Liver (tissue), 9 donors: Measurements from ENCODE around the gene TRIM38. TPM values are rescaled to one million over a fixed set of nuclear protein-coding genes. Genes with fewer than 3 reads are reported as not detected.
A peak's percentile ranks its signal among the peaks of the same experiment; 100 is the strongest.
"Not testable (repeated sequence)": the region's sequence is repeated elsewhere in the genome, so short reads cannot be mapped to it uniquely, and the experiment has no call there.

ENCODE experiments used
- DNase-seq: peaks from one replicate; pipeline ENCODE4 v3.0.0-alpha.2; 2017; ENCODE audit warnings: low spot score
- H3K27ac ChIP-seq, 2 donors: one replicate each; pipeline ENCODE4 v1.7.0; 2013; ENCODE audit warnings: inconsistent platforms in 2 of 2, low read length in 2 of 2, control low read depth in 1 of 2, low read depth in 1 of 2, mild to moderate bottlenecking in 1 of 2
- H3K27me3 ChIP-seq, 4 donors: one replicate each; pipeline versions ENCODE4 v1.6.1 to v1.7.0; 2013; ENCODE audit warnings: low read length in 3 of 4, inconsistent platforms in 1 of 4, mild to moderate bottlenecking in 1 of 4, moderate library complexity in 1 of 4; ENCODE audit not compliant: control insufficient read depth in 4 of 4, insufficient read depth in 4 of 4
- H3K36me3 ChIP-seq, 4 donors: one replicate each; pipeline versions ENCODE4 v1.6.1 to v1.7.0; 2013; ENCODE audit warnings: low read length in 3 of 4, mild to moderate bottlenecking in 3 of 4, low read depth in 1 of 4, moderate library complexity in 1 of 4; ENCODE audit not compliant: control insufficient read depth in 4 of 4, insufficient read depth in 3 of 4
- H3K4me1 ChIP-seq, 4 donors: one replicate each; pipeline versions ENCODE4 v1.6.1 to v1.7.0; 2013; ENCODE audit warnings: low read length in 3 of 4, mild to moderate bottlenecking in 3 of 4, moderate library complexity in 1 of 4; ENCODE audit not compliant: control insufficient read depth in 4 of 4, insufficient read depth in 4 of 4
- H3K4me3 ChIP-seq, 3 donors: one replicate each; pipeline versions ENCODE4 v1.6.1 to v1.7.0; 2013; ENCODE audit warnings: low read length in 3 of 3, control low read depth in 1 of 3, low read depth in 1 of 3, mild to moderate bottlenecking in 1 of 3
- H3K9ac ChIP-seq, 2 donors: one replicate each; pipeline ENCODE4 v1.7.0; 2013; ENCODE audit warnings: low read length in 2 of 2, mild to moderate bottlenecking in 2 of 2, moderate library complexity in 2 of 2, control low read depth in 1 of 2, low read depth in 1 of 2
- H3K9me3 ChIP-seq, 4 donors: one replicate each; pipeline versions ENCODE4 v1.6.1 to v1.7.0; 2013; ENCODE audit warnings: low read length in 3 of 4; ENCODE audit not compliant: control insufficient read depth in 4 of 4
- ATF3 ChIP-seq: IDR thresholded peaks from 2 replicates; pipeline ENCODE4 v1.6.1; 2016; ENCODE audit warnings: antibody characterized with exemption
- CTCF ChIP-seq: fragments of 150-350 bp; IDR thresholded peaks from 2 replicates; pipeline ENCODE4 v1.5.1; 2017; ENCODE audit warnings: improper control_type of control experiment, low read depth, low read length; ENCODE audit not compliant: missing input control
- EGR1 ChIP-seq, 2 donors: IDR thresholded peaks; 2 replicates each; pipeline ENCODE4 v1.6.1; 2016 to 2018; ENCODE audit warnings: antibody characterized with exemption in 2 of 2, low read depth in 2 of 2
- FOXA1 ChIP-seq: IDR thresholded peaks from 2 replicates; pipeline ENCODE4 v1.6.1; 2016; ENCODE audit warnings: antibody characterized with exemption
- FOXA2 ChIP-seq: IDR thresholded peaks from 2 replicates; pipeline ENCODE4 v1.6.1; 2016; ENCODE audit warnings: antibody characterized with exemption
- GABPA ChIP-seq, 2 donors: IDR thresholded peaks in 1 of 2; conservative IDR thresholded peaks in 1 of 2; 2 replicates each; pipeline ENCODE4 v1.6.1; 2016; ENCODE audit warnings: antibody characterized with exemption in 2 of 2, mild to moderate bottlenecking in 1 of 2, moderate library complexity in 1 of 2
- HNF4G ChIP-seq: IDR thresholded peaks from 2 replicates; pipeline ENCODE4 v1.6.1; 2016; ENCODE audit warnings: antibody characterized with exemption
- JUND ChIP-seq, 2 donors: IDR thresholded peaks; 2 replicates each; pipeline ENCODE4 v1.6.1; 2016; ENCODE audit warnings: antibody characterized with exemption in 2 of 2
- NR2F2 ChIP-seq: IDR thresholded peaks from 2 replicates; pipeline ENCODE4 v1.6.1; 2016; ENCODE audit warnings: antibody characterized with exemption
- RAD21 ChIP-seq, 2 donors: IDR thresholded peaks; 2 replicates each; pipeline ENCODE4 v1.6.1; 2016; ENCODE audit warnings: antibody characterized with exemption in 2 of 2, mild to moderate bottlenecking in 2 of 2
- RXRA ChIP-seq, 2 donors: IDR thresholded peaks; 2 replicates each; pipeline ENCODE4 v1.6.1; 2017 to 2018; ENCODE audit warnings: antibody characterized with exemption in 2 of 2, mild to moderate bottlenecking in 1 of 2
- TAF1 ChIP-seq: conservative IDR thresholded peaks from 2 replicates; pipeline ENCODE4 v1.6.1; 2016; ENCODE audit warnings: antibody characterized with exemption, mild to moderate bottlenecking
- YY1 ChIP-seq: IDR thresholded peaks from 2 replicates; pipeline ENCODE4 v1.6.1; 2016; ENCODE audit warnings: antibody characterized with exemption, mild to moderate bottlenecking
- WGBS: extraction: QIAGEN DNeasy Blood & Tissue Kit; methylation state at CpG from one replicate; pipeline ENCODE4 v1.1.7; 2013; 5-methylcytosine and 5-hydroxymethylcytosine counted together
- polyA plus RNA-seq, 2 donors: library from polyadenylated mRNA; stranded (reverse) in 1 of 2; unstranded in 1 of 2; fragments of 200-250 nt in 1 of 2; fragments of >200 nt in 1 of 2; fragmentation: Nextera tagmentation in 1 of 2; extraction: Ambion mirVana in 1 of 2; gene quantifications; one replicate each; pipeline versions ENCODE4 v1.2.1 to v1.2.3, GENCODE V29; 2013 to 2015
- total RNA-seq, 2 donors: library from RNA; depleted of rRNA; stranded (reverse); fragments of >200 nt; gene quantifications; one replicate each; pipeline ENCODE4 v1.2.3, GENCODE V29; 2014
- TF ChIP-seq, protein P1 (sequence below): IDR thresholded peaks from 2 replicates; pipeline ENCODE4 v1.6.1; 2016; ENCODE audit warnings: antibody characterized with exemption, mild to moderate bottlenecking
- TF ChIP-seq, protein P2 (sequence below): IDR thresholded peaks from 2 replicates; pipeline ENCODE4 v1.6.1; 2016; ENCODE audit warnings: antibody characterized with exemption
- donor health status: healthy.
- donor health status: healthy.
- donor health status: healthy.
- donor health status: healthy.
- donor health status: healthy.

TRIM38 gene
- total and polyA plus RNA-seq, 4 donors: 1.5 to 3.9 (median 2.9) TPM

DNA sequence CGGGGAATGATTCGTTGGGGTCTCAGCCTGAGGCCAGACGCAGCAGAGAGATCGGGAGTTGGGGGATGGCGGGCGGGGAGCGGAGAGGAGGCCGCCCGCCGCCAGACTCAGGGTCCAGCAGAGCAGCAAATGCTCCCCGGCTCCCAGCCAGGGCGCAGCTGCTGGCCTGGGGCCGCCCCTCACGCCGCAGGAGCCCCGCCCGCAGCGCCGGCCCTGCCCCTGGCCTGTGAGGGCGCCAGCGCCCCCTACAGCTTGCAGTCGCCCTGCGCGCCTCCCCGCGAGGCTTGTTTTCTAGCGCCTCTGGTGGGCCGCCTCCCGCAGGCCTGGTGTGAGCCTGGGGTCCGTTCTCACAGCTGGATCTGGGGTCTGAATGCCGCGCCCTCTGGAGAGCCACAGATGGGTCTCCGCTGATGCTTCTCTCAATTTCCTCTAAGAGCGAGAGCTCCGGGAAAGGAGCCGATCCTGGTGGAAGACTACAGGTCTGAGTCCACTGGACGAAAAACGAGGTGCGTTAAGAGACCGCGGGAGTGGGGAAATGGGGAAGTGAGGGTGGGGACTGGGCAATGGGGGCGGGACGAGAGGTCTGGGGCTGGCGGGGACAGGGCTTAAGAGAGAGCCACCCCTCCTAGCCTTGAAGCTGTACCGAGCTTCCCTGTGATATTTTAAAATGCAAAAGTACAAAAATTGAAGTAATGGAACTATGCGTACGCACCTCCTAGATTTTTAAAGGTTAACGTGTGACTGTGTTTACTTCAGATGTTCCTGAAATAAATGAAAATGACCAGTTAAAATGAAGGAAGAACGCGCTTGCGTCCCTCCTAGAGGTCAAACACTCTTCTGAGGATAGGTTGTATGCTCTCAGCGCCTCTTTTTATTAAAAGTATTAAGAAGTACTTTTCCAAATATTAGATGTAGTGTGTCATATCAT, 30.1 kb downstream of the TRIM38 start (continued):
- TF ChIP-seq, protein P1, sequence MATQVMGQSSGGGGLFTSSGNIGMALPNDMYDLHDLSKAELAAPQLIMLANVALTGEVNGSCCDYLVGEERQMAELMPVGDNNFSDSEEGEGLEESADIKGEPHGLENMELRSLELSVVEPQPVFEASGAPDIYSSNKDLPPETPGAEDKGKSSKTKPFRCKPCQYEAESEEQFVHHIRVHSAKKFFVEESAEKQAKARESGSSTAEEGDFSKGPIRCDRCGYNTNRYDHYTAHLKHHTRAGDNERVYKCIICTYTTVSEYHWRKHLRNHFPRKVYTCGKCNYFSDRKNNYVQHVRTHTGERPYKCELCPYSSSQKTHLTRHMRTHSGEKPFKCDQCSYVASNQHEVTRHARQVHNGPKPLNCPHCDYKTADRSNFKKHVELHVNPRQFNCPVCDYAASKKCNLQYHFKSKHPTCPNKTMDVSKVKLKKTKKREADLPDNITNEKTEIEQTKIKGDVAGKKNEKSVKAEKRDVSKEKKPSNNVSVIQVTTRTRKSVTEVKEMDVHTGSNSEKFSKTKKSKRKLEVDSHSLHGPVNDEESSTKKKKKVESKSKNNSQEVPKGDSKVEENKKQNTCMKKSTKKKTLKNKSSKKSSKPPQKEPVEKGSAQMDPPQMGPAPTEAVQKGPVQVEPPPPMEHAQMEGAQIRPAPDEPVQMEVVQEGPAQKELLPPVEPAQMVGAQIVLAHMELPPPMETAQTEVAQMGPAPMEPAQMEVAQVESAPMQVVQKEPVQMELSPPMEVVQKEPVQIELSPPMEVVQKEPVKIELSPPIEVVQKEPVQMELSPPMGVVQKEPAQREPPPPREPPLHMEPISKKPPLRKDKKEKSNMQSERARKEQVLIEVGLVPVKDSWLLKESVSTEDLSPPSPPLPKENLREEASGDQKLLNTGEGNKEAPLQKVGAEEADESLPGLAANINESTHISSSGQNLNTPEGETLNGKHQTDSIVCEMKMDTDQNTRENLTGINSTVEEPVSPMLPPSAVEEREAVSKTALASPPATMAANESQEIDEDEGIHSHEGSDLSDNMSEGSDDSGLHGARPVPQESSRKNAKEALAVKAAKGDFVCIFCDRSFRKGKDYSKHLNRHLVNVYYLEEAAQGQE: peak; percentile 91
- TF ChIP-seq JUND (IDR thresholded peaks at IDR 0.05) (no peak), RXRA (IDR thresholded peaks at IDR 0.05) (no peak)

DNA sequence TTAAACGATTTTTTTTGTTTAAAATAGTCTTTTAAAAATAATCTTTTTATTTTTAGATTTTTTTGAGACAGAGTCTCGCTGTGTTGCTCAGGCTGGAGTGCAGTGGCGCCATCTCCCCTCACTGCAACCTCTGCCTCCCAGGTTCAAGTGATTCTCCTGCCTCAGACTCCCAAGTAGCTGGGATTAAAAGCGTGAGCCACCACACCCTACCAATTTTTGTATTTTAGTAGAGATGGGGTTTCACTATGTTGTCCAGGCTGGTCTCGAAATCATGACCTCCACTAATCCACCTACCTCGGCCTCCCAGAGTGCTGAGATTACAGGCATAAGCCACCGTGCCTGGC, 30.7 kb downstream of the TRIM38 start:
- WGBS: 57% methylated on average over 7 of the region's 7 CpGs
- H3K27me3 ChIP-seq, H3K36me3 ChIP-seq, H3K9me3 ChIP-seq, DNase-seq, H3K4me1 ChIP-seq: not testable (repeated sequence)
- Histone ChIP-seq H3K27ac (peak overlapping the region in 1 of 2 donors; percentile 90), H3K4me3 (peak overlapping the region; percentile 71 to 86 (median 72)), H3K9ac (peak overlapping the region; percentile 68 to 94)

DNA sequence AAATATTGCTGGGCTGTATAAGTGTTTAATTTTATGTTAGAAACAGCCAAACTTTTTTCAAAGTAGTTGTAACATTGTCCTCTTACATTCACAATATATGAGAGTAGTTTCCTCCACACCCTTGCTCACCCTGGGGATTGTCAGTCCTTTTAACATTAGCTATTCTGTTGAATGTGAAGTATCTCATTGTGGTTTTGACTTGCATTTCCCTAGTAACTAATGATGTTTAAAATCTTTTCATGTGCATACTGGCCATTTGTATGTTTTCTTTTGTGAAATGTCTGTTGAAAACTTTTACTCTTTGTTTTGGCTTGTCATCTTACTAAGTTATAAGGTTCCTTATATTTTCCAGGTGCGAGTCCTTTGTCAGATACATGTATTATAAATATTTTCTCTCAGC, 32.9 kb downstream of the TRIM38 start:
- no peak for TF ChIP-seq ATF3
- no peak for TF ChIP-seq RAD21 (IDR thresholded peaks at IDR 0.05)
- TF ChIP-seq, protein P2, sequence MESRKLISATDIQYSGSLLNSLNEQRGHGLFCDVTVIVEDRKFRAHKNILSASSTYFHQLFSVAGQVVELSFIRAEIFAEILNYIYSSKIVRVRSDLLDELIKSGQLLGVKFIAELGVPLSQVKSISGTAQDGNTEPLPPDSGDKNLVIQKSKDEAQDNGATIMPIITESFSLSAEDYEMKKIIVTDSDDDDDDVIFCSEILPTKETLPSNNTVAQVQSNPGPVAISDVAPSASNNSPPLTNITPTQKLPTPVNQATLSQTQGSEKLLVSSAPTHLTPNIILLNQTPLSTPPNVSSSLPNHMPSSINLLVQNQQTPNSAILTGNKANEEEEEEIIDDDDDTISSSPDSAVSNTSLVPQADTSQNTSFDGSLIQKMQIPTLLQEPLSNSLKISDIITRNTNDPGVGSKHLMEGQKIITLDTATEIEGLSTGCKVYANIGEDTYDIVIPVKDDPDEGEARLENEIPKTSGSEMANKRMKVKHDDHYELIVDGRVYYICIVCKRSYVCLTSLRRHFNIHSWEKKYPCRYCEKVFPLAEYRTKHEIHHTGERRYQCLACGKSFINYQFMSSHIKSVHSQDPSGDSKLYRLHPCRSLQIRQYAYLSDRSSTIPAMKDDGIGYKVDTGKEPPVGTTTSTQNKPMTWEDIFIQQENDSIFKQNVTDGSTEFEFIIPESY: no peak
- no peak for TF ChIP-seq NR2F2
- no peak for TF ChIP-seq YY1
- no peak for TF ChIP-seq JUND (IDR thresholded peaks at IDR 0.05)
- TF ChIP-seq CTCF: no peak
- TF ChIP-seq HNF4G: no peak
- no peak for TF ChIP-seq TAF1
- no peak for TF ChIP-seq EGR1 (IDR thresholded peaks at IDR 0.05; ENCODE audit: low read depth in 2 of 2)
- TF ChIP-seq, protein P1: no peak
- no peak for TF ChIP-seq FOXA2
- TF ChIP-seq GABPA (IDR thresholded peaks at IDR 0.05 in 1 of 2, conservative IDR thresholded peaks at IDR 0.05 in 1 of 2): no peak
- no peak for TF ChIP-seq FOXA1

More for the DNA sequence above, 32.9 kb downstream of the TRIM38 start:
- no peaks in the 10 kb centered on the region for H3K27me3 ChIP-seq
- WGBS: 99% methylated on average over 1 of the region's 1 CpG
- H3K9me3 ChIP-seq: no peaks in the 10 kb centered on the region
- no peak overlapping the region for H3K9ac ChIP-seq
- no peak overlapping the region for H3K4me3 ChIP-seq
- DNase-seq: no peak
- peaks cover 0 to 9% (median 3%) of the 10 kb centered on the region in 4 donors for H3K4me1 ChIP-seq
- peaks cover 0 to 4% (median 1%) of the 10 kb centered on the region in 4 donors for H3K36me3 ChIP-seq
- H3K27ac ChIP-seq: no peak overlapping the region
